Stimulated activated CD8-positive, alpha-beta memory T cell treated with anti-CD3 and anti-CD28 coated beads, Interleukin-15, amount 100 ng/mL, for 48 hours (primary cell): ENCODE data around the gene CD3G.
A peak's percentile ranks its signal among the peaks of the same experiment; 100 is the strongest.
"Not testable (repeated sequence)": the region's sequence is repeated elsewhere in the genome, so short reads cannot be mapped to it uniquely, and the experiment has no call there.

Experiments
- DNase-seq, 2 donors: peaks; one replicate each; pipeline ENCODE4 v3.0.0-alpha.2; 2020; ENCODE audit warnings: low read depth in 2 of 2

The CD3G gene

DNA sequence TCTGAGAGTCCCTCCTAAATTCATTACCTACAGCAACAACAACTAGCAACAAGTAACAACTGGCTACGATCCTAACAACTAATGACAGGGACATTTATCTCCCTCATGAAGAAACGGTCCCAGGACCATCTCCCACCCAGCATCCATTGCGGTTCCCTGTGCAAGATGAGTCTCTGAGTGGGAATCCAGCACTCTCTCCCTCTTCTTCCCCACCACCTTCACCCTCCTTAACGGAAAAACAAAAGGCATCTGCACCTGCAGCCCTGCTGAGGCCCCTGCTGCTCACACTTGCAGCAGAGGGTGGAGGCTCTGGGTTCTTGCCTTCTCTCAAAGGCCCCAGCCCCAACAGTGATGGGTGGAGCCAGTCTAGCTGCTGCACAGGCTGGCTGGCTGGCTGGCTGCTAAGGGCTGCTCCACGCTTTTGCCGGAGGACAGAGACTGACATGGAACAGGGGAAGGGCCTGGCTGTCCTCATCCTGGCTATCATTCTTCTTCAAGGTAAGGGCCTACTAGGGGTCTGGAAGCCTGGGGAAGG lies at the start of gene CD3G:
Gene CD3G (plus strand): TSS at position 364 of the 535 bp plus-strand sequence. CDS start 80 bp downstream, at position 444.
- DNase-seq, result peak; percentile 52 to 65

DNA sequence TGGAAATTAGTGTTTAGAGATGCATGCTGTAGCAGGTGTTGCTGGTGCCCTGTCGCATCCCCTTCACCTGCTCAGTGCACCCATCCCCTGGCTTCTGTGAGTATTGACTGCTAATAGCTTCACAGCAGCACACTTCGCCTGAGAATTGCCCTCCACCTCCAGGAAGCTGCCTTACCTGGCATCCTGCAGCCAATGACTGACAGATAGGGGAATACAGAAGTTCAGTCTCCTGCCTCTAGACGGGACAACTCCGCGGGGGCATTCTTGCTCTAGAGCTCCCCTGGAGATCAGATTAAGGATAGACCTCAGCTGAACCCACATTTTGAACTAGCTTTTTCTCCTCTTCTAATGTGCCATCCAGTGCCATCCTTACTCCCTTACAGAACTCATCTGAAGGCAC lies 48.9 kb upstream of the CD3G start:
- no peak for DNase-seq

DNA sequence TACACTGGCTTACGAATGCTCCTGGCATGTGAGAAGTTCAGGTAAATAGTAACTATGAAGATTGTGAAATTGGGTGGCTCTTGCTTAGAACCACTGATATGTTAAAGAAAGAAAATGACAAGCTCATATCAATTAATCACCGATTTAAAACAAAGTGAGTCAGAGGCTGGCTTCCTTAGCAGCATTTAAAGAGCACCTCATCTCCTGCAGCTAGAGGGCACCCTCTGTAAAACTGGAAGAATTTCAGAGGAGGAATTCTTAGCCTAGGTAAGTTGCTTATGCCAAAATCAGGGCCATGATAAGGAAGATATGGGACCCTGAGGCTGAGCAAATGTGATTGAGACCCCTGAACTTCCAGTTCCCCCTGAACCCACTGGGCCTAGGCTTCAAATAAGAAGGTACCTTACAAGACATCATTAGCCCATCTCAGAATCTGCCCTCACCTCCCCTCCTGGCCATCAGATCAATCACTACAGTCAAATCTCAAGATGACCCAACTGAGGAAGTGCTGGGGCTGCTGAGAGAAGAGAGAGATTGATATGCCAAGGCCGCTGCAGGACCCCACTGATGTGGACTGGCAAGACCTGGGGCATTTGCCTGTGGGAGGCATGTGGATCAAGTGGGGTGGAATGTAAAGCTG lies 48.2 kb upstream of the CD3G start:
- DNase-seq, result no peak

DNA sequence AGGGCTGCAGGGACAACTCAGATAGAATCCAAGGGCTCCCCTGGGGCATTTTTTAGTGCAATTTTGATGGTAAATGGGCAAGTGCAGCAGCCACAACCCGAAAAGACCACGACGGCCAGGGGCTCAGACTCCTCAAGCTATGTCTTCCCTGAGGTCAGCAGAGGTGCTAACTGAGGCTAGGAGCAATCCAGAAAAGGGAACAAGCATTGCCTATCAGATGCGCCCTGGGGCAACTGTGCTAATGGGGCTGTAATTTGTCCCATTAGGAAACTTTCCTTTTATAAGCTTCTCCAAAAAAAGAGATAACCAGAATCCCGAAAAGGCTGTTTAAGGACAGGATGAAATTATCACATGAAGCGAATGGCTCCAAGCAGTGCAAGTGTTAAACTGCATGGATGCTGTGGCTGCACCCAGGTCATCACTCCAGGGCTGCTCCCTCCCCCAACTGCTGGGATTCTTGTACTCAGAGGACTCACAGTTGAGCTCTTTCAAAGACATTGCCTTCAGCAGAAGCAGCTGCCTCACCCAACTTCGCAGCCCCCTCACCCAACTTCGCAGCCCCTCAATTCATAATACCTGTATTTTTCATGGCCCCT lies 42.4 kb upstream of the CD3G start:
- DNase-seq, result no peak

DNA sequence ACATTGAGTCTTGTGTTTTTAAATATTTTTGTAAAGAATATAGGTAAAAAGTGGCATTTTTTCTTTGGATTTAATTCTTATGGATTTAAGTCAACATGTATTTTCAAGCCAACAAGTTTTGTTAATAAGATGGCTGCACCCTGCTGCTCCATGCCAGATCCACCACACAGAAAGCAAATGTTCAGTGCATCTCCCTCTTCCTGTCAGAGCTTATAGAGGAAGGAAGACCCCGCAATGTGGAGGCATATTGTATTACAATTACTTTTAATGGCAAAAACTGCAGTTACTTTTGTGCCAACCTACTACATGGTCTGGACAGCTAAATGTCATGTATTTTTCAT lies 39.9 kb upstream of the CD3G start:
- DNase-seq, result no peak

DNA sequence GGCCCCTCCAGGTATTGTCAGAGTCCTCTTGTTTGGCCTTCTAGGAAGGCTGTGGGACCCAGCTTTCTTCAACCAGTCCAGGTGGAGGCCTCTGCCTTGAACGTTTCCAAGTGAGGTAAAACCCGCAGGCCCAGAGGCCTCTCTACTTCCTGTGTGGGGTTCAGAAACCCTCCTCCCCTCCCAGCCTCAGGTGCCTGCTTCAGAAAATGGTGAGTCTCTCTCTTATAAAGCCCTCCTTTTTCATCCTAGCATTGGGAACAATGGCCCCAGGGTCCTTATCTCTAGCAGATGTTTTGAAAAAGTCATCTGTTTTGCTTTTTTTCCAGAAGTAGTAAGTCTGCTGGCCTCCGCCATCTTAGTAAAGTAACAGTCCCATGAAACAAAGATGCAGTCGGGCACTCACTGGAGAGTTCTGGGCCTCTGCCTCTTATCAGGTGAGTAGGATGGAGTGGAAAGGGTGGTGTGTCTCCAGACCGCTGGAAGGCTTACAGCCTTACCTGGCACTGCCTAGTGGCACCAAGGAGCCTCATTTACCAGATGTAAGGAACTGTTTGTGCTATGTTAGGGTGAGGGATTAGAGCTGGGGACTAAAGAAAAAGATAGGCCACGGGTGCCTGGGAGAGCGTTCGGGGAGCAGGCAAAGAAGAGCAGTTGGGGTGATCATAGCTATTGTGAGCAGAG lies 39.4 kb upstream of the CD3G start, which contains the start of gene CD3E:
Gene CD3E (plus strand): TSS at position 163 of the 681 bp plus-strand sequence. CDS start 223 bp downstream, at position 386.
- peak in 1 of 2 donors; percentile 53 for DNase-seq

DNA sequence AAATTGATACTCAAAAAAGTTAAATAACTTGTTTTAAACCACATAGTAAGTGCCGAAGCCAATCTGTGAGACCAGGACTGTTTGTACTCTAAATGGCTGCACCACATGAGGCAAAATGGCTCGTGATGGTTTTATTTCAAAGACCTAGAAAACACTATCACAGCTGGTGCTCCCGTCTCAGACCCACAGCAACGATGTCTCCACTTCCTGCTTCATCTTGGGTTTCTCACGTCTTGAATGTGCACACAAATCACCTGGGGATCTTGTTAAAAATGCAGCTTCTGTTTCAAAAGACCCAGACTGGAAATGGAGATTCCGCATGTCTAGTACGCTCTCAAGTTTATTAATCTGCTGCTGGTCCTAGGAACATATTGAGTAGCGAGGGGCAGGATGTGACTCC lies 38.4 kb upstream of the CD3G start:
- DNase-seq, result no peak

DNA sequence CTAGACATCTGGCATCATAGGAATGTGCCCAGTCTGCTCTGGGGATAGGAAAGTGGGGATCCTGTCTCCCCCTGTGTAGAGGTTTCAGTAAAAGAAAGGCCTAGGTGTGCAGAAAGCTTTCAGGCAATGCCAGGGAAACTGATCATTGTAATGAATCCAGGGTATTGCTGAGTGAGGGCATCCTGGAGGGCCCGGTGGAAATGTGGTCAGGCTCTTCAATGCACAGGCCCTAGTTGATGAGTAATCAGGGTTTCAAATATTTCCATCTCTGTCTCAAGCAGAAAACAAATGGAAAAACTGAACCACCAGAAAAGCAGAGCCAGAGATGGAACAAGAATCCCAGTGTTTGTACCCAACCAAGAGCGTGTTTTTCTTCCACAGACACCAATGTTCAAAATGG lies 37.6 kb upstream of the CD3G start:
- DNase-seq, result no peak

DNA sequence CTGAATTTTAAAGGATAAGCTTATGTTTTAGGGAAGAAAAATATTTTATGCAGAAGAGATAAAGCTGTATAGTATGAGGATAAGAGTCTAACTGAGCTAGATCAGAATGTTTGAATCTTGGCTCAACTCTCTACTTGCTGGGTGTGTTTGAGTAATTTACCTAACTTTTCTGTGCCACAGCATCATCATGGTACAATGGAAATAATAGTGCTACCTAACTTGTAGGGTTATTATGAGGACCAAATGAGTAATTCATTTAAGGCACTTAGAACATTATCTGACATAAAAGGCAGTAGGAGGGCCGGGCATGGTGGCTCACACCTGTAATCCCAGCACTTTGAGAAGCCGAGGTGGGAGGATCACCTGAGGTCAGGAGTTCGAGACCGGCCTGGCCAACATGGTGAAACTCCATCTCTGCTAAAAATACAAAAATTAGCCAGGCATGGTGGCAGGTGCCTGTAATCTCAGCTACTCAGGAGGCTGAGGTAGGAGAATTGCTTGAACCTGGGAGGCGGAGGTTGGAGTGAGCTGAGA lies 35.1 kb upstream of the CD3G start:
- not testable (repeated sequence) for DNase-seq

DNA sequence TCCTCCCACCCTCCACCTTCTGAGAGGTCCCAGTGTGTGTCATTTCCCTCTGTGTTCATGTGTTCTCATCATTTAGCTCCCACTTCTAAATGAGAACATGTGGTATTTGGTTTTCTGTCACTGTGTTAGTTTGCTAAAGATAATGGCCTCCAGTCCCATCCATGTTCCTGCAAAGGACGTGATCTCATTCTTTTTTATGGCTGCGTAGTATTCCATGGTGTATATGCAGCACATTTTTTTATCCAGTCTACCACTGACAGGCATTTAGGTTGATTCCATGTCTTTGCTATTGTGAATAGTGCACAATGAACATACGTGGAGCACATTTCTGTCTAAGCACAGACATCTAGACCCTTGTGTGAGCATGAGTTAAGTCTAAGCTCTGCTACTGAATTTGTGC lies 33.9 kb upstream of the CD3G start:
- DNase-seq, result no peak

DNA sequence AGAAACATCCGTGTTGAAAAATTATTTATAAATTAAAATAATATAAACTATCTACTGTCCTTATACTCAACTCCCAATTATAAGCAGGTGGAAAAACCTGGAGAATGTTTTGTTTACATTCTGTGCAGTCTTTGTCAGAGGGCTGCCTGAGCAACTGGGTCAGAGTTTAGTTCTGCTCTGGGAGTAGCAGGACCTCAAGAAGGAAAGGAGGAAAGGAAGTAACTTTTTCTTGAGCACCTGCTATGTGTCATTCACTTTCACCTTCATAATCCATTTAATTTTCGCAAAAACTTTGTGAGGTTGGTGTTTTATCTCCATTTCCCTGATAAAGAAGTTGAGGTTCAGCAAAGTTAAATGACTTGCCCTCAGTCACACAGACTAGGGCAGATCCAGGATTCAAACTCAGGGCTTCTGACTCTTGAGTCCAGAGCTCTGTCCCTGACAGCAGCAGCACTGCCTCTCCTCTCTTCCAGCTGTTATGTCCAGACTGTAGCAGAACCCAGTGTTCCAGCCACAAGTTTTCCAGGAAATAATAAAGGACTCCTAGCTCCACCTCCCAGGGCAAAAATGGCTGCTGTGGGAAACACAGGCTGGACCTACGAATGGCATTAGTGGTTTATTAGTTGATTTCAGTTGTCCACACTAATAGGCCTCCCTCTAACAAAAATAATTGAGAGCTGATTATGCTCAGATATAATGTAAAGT lies 33.2 kb upstream of the CD3G start:
- no peak for DNase-seq

DNA sequence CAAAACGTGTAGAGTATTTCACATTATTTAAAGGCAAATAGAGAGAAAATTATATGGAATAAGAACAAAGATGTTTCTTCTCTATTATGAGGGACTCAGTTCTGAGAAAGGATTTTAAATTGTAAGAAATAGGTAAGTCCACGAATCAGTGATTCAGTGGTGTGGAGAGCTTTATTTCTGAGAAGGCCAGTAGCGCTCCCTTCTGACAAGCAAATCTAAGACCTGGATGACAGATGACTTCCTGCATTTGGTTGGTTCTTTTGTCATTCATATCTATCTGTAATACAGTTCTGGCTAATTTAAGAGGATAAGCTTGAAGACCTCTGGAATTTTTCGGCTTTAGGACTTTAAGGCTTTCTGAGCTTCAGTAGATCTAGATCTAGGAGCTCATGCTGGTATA lies 32.6 kb upstream of the CD3G start:
- no peak for DNase-seq

DNA sequence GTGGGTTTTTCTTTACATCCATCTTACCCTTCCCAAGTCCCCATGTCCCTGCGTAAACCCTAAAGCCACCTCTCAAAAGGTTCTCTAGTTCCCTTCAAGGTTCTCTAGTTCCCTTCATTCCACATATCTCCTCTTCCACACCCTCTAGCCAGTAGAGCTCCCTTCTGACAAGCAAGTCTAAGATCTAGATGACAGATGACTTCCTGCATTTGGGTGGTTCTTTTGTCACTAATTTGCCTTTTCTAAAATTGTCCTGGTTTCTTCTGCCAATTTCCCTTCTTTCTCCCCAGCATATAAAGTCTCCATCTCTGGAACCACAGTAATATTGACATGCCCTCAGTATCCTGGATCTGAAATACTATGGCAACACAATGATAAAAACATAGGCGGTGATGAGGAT lies 31.8 kb upstream of the CD3G start:
- DNase-seq, result no peak

DNA sequence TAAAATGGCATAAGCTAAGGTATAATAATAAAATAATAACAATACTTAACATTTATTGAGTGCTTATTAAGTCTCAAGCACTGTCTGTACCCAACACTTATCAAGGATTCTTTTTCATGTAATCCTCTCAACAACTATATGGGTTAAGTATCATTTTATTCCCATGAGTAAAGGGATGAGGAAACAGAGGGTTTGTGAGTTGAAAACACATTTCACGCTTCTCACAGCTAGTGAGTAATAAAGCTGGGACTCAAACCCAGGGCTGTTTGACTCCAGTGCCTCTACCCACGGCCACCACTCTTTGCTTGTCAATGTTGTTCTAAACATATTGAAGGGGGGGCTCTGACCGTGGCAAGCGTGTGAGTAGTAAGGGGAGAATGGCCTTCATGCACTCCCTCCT lies 30.9 kb upstream of the CD3G start:
- DNase-seq, result no peak

DNA sequence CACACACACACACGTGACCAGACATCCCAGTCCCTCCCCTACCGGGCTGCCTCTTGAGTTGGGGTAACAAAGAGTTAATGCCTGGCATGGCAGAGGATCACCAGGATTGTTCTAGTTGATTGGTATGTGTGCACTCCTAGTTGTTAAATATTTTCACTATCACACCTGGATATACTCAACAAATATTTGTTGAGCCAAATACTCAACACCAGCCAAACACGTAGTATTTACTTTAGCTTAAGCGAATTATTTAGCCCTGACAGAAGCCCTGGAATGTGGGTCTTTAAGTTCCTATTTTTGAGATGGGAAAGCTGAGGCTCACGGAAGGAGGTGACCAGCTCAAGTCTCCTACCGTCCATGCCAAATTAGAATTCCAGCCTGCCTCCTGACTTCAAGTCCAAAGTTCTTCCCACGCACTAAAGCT lies 29.1 kb upstream of the CD3G start:
- no peak for DNase-seq

DNA sequence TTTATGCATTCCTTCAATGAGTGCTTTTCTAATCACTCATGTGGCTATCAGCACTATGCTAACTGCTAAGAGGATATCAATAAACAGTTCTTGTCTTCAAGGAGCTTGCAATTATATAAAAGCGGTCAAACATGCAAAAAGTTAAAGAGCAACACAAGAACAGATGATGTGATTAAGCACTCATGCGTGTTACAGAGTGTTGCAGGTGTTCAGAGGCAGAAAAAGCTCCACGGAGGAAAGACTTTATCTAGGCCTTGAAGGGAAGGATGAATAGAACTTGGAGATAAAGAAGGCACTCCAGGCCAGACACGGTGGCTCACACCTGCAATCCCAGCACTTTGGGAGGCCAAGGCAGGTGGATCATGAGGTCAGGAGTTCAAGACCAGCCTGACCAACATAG lies 26.0 kb upstream of the CD3G start:
- no peak for DNase-seq

DNA sequence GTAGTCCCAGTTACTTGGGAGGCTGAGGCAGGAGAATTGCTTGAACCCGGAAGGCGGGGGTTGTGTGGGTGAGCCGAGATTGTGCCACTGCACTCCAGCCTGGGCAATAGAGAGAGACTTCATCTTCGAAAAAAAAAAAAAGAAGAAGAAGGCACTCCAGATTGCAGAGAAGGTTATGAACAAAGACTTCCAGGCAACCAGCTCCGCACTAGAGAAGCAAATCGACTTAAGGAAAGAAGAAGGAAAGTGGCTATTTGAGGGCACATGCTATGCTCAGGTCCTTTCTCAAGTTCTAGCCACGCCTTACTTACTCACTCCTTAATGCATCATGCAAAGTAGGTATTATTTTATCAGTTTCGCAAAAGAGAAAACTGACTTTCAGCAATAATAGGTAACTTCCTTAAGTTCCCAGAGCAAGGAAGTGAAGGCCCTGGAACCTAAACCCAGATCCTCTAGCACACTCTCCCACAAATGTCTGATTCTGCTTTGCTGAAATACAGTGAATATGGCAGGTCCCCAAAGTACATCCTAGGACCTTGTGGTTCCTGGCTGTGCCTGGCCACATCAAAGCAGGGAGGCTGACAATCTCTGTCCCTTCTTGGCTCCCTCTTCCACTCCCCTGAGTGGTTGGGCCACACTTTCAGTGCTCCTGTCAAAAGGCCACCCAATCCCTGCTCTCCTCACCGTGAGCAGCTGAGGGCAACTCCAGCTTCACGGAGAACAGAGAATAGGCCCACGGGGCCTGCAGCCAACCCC lies 25.4 kb upstream of the CD3G start:
- no peak for DNase-seq

DNA sequence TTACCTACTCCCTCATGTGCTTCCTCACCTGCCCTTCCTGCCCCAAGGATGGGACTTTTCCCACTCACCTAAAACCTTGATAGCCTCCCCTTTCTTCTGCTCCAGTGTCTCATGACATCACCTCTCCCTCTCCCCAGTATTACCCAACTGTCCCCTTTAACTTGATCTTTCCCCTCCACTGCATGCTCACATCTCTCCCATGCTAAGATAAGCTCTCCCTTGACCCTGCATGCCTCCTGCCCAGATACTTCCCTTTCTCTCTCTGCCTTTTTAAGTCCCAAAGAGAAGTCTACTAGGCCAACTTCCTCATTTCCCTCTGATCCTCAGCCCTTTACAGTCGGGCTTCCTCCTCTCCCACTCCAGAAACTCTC lies 24.8 kb upstream of the CD3G start:
- DNase-seq, result no peak

DNA sequence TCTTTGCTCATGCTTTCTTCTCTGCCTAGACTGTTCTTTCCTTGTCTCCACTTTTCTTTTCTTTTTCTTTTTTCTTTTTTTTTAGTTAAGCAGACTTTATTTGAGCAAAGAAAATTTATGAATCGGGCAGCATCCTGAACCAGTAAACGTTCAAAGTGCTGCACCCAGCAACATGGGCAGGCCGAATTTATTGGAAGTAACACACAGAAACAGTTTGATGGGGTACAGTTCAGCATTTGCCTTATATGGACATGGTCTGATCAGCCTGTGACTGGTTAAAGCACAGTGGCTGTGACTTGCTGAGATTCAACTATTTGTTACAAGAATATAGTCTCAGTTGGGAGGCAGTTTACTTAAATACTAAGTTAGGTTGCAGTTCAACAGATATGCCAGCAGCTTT lies 23.6 kb upstream of the CD3G start:
- DNase-seq, result no peak

DNA sequence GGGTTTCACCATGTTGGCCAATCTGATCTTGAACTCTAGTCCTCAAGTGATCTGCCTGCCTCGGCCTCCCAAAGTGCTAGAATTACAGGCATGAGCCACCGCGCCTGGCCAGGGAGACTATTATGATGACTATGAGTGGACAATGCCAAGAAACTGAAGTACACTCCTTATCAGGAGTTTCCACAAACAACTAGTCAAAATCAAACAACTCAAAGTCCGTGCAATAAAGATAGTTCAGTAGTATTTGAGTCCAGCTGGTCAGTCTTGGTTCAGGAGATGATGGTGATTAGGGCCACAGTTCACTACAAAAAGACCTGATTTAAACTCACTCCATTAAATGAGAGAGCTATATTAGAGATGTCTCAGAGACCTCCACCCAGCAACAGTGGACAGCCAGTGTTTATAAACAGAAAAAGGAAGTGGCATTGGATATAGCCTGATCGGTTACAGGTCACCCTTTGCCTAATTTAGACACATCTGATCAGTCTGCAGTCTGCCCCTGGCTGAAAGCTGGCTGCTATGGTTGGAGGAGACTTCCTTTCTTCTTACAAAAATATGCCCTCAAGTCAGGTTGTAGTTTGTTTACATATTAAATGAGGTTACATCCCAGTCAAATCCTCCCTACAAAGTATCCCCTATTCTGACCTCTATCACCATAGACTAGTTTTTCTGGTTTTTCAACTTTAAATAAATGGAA lies 22.6 kb upstream of the CD3G start:
- no peak for DNase-seq

DNA sequence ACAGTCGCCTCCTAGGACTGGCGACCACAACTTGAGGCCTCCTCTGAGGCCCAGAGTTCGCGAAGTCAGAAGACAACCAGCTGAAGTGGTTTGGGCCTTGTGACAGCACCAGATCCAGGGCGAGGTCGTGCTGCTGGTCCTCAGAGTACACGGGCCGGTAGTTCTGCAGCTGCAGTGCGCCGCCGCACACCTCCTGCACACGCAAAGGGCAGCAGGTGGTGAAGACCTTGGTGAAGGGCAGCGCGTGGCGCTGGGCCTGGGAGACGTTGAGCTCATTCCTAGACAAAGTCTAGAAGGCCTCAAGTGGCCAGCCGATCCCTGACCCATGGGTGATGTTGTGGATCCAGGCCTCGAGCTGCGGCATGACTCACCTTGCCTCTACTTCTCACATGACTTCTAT lies 21.4 kb upstream of the CD3G start:
- no peak for DNase-seq
